ENCODE results near the gene ATP2A2.
"Not testable (repeated sequence)": the region's sequence is repeated elsewhere in the genome, so short reads cannot be mapped to it uniquely, and the experiment has no call there.

ATP2A2 gene

DNA sequence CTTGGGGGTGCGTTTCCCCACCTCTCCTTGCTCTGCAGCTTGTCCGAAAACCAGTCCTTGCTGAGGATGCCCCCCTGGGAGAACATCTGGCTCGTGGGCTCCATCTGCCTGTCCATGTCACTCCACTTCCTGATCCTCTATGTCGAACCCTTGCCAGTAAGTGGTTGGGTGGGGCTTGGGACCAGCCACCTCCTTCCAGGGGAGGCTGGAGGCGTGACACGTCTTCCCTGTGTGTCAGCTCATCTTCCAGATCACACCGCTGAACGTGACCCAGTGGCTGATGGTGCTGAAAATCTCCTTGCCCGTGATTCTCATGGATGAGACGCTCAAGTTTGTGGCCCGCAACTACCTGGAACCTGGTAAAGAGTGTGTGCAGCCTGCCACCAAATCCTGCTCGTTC lies 64.9 kb downstream of the ATP2A2 start:
- peaks cover 99% of the 10 kb centered on the region for H3K36me3 ChIP-seq (ENCODE audit: control insufficient read depth, insufficient read depth, low read length, severe bottlenecking)
- no peak overlapping the region for H3K4me3 ChIP-seq (ENCODE audit: low read length)
- H3K4me1 ChIP-seq (ENCODE audit: control insufficient read depth, insufficient read depth, low read length), result no peaks in the 10 kb centered on the region
- DNase-seq (ENCODE audit: low read depth), result no peak
- no peaks in the 10 kb centered on the region for H3K27me3 ChIP-seq (replicated peaks; ENCODE audit: control insufficient read depth, insufficient read depth, low read length)
- H3K9me3 ChIP-seq (ENCODE audit: control insufficient read depth, low read length), result no peaks in the 10 kb centered on the region
- no peak overlapping the region for H3K9ac ChIP-seq (ENCODE audit: low read length)

DNA sequence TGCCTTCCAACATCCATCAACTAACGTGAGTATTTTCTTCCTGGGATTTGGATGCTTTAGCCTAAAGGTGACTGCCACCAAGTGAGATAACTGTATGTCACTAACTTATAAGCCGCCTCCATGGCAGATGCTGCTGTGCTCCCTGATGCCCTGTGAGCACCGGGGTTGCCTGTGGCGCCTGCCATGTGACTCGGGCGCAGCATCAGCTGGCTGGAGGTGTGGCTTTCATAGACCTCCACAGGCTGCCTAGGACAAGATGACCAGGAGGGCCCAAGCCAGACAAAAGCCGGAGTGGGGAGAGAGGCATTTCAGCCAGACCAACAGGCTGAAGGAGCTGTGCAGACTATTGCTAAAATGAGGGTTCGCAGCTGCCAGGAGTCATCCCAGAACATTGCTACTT lies 66.7 kb downstream of the ATP2A2 start:
- DNase-seq (ENCODE audit: low read depth), result no peak
- no peaks in the 10 kb centered on the region for H3K4me1 ChIP-seq (ENCODE audit: control insufficient read depth, insufficient read depth, low read length)
- no peaks in the 10 kb centered on the region for H3K27me3 ChIP-seq (replicated peaks; ENCODE audit: control insufficient read depth, insufficient read depth, low read length)
- no peaks in the 10 kb centered on the region for H3K9me3 ChIP-seq (ENCODE audit: control insufficient read depth, low read length)
- H3K36me3 ChIP-seq (ENCODE audit: control insufficient read depth, insufficient read depth, low read length, severe bottlenecking), result peaks cover 87% of the 10 kb centered on the region
- no peak overlapping the region for H3K4me3 ChIP-seq (ENCODE audit: low read length)
- H3K9ac ChIP-seq (ENCODE audit: low read length), result no peak overlapping the region

DNA sequence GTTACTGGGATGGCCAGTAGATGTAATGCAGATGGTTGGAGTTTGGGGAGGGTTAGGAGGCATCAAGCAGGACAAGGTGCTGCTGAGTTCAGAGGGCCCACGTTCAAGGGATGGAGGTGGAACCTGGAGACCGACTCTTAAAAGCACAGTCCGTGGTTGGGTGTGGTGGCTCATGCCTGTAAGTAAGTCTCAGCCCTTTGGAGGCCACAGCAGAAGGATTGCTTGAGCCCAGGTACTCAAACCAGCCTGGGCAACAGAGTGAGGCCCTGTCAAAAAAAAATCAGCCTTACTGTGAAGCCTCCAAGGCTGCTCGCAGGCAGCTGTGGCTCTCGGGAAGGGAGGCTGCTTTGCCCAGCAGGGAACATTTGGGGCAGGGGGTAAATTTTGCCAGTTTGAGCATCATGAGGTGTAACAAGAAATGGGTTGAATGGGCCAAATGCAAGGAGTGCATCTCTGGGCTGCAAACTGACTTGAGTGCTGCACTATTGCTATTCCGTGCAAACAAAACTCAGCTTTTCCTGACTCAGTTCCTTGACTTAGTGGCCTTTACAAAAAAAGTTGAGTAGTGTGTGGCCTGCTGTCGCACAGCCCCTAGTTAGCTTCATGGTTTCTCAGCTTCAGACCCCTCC lies 67.5 kb downstream of the ATP2A2 start:
- H3K36me3 ChIP-seq (ENCODE audit: control insufficient read depth, insufficient read depth, low read length, severe bottlenecking), result peaks cover 79% of the 10 kb centered on the region
- no peak for DNase-seq (ENCODE audit: low read depth)

DNA sequence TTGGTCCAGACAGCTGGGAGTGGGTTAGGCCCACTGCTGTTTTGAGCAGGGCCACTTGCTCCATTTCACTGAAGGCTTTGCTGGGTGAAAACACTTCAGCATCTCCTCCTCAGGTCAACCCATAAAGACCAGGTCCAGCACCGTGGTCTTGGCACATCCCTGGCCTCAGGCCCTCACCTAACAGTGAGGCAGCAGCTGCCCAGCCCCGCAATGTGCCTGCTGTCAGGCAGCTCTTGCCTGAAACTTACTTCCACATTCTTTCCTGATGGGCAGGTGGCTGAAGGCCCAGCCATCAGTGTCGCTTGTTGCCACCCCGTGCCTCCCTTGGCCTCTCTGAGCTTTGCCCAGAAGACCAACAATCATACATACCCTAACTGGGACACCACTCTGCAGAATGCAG lies 68.0 kb downstream of the ATP2A2 start:
- Histone ChIP-seq H3K36me3 (ENCODE audit: control insufficient read depth, insufficient read depth, low read length, severe bottlenecking) (peaks cover 74% of the 10 kb centered on the region), H3K9ac (ENCODE audit: low read length) (no peak overlapping the region), H3K4me1 (ENCODE audit: control insufficient read depth, insufficient read depth, low read length) (no peaks in the 10 kb centered on the region), H3K9me3 (ENCODE audit: control insufficient read depth, low read length) (no peaks in the 10 kb centered on the region), H3K4me3 (ENCODE audit: low read length) (no peak overlapping the region), H3K27me3 (replicated peaks; ENCODE audit: control insufficient read depth, insufficient read depth, low read length) (no peaks in the 10 kb centered on the region)
- no peak for DNase-seq (ENCODE audit: low read depth)

More for the DNA sequence above, 67.5 kb downstream of the ATP2A2 start:
- Histone ChIP-seq H3K9ac (ENCODE audit: low read length) (no peak overlapping the region), H3K4me3 (ENCODE audit: low read length) (no peak overlapping the region), H3K4me1 (ENCODE audit: control insufficient read depth, insufficient read depth, low read length) (no peaks in the 10 kb centered on the region), H3K27me3 (replicated peaks; ENCODE audit: control insufficient read depth, insufficient read depth, low read length) (no peaks in the 10 kb centered on the region), H3K9me3 (ENCODE audit: control insufficient read depth, low read length) (no peaks in the 10 kb centered on the region)

DNA sequence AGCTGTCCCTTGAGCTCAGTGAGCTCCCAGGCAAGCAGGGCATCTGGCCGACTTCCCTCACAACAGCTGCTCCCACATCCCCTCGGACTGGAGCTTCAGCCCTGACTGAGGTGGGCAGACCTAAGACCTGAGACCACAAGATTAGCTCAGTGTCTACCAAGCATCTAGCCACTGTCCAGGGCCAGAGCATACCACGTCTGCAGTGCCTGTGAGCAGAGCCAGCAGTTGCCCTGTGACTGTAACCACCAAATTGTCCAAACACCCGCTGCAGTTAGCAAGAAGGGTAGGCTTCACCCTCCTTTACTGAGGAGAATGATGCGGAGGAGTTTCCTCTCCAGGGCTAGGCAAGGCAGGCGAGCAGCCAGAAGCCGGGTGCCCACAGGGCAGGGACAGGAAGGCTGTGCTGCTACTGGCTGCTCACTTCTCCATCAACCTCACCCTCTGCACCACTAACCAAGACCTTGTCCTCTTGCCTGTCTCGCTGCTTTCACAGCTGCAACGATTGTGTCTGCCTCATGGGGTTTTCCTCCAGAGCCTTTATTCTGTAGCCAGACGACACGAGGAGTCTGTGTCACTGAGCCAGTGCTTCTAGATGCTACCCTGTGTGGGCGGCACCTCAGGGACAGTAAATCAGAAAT lies 68.6 kb downstream of the ATP2A2 start:
- Histone ChIP-seq H3K9ac (ENCODE audit: low read length) (no peak overlapping the region), H3K9me3 (ENCODE audit: control insufficient read depth, low read length) (no peaks in the 10 kb centered on the region), H3K36me3 (ENCODE audit: control insufficient read depth, insufficient read depth, low read length, severe bottlenecking) (peaks cover 68% of the 10 kb centered on the region), H3K4me1 (ENCODE audit: control insufficient read depth, insufficient read depth, low read length) (no peaks in the 10 kb centered on the region), H3K4me3 (ENCODE audit: low read length) (no peak overlapping the region), H3K27me3 (replicated peaks; ENCODE audit: control insufficient read depth, insufficient read depth, low read length) (no peaks in the 10 kb centered on the region)
- no peak for DNase-seq (ENCODE audit: low read depth)

DNA sequence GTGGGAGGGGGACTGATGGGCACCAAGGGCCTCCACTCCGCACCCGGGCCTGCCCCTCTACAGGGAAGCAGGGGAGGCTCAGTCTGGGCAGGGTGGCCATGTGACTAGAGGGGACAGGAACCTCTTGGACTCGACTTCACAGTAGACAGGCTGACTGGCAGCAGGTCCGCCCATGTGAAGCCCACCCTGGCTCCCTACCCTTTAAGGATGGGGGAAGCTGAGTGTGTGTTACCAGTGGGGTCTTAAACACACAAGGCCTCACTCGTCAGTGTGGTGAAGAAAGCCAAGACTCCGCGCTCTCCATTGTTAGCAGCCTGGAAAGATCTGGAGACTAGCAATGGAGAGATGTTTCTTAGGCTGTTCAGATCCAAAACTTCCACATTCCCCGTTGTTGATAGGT lies 70.1 kb downstream of the ATP2A2 start:
- no peaks in the 10 kb centered on the region for H3K27me3 ChIP-seq (replicated peaks; ENCODE audit: control insufficient read depth, insufficient read depth, low read length)
- H3K9me3 ChIP-seq (ENCODE audit: control insufficient read depth, low read length), result no peaks in the 10 kb centered on the region
- no peaks in the 10 kb centered on the region for H3K4me1 ChIP-seq (ENCODE audit: control insufficient read depth, insufficient read depth, low read length)
- H3K4me3 ChIP-seq (ENCODE audit: low read length), result no peak overlapping the region
- peaks cover 53% of the 10 kb centered on the region for H3K36me3 ChIP-seq (ENCODE audit: control insufficient read depth, insufficient read depth, low read length, severe bottlenecking)
- H3K9ac ChIP-seq (ENCODE audit: low read length), result no peak overlapping the region
- no peak for DNase-seq (ENCODE audit: low read depth)

DNA sequence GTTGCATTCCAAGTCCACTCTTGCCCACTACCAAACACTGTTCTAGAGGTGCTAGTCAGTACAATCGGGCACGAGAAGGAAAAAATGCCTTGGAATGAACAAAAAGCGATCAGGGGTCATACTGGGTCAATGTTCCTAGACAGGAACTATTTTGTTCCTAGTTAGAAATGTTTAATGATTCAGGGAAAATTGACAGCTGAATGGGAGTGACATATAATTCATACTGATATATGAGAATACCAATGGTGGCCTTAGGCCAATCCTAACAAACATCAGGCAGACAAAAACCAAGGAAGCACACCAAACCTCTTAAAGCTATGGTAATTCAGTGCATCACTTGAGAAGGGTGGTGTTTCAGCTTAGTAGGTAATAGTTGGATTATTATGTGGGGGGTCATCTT lies 71.4 kb downstream of the ATP2A2 start:
- H3K9me3 ChIP-seq (ENCODE audit: control insufficient read depth, low read length), result no peaks in the 10 kb centered on the region
- no peak overlapping the region for H3K9ac ChIP-seq (ENCODE audit: low read length)
- H3K4me1 ChIP-seq (ENCODE audit: control insufficient read depth, insufficient read depth, low read length), result no peaks in the 10 kb centered on the region
- H3K36me3 ChIP-seq (ENCODE audit: control insufficient read depth, insufficient read depth, low read length, severe bottlenecking), result peaks cover 42% of the 10 kb centered on the region
- no peak for DNase-seq (ENCODE audit: low read depth)
- no peak overlapping the region for H3K4me3 ChIP-seq (ENCODE audit: low read length)
- H3K27me3 ChIP-seq (replicated peaks; ENCODE audit: control insufficient read depth, insufficient read depth, low read length), result no peaks in the 10 kb centered on the region

DNA sequence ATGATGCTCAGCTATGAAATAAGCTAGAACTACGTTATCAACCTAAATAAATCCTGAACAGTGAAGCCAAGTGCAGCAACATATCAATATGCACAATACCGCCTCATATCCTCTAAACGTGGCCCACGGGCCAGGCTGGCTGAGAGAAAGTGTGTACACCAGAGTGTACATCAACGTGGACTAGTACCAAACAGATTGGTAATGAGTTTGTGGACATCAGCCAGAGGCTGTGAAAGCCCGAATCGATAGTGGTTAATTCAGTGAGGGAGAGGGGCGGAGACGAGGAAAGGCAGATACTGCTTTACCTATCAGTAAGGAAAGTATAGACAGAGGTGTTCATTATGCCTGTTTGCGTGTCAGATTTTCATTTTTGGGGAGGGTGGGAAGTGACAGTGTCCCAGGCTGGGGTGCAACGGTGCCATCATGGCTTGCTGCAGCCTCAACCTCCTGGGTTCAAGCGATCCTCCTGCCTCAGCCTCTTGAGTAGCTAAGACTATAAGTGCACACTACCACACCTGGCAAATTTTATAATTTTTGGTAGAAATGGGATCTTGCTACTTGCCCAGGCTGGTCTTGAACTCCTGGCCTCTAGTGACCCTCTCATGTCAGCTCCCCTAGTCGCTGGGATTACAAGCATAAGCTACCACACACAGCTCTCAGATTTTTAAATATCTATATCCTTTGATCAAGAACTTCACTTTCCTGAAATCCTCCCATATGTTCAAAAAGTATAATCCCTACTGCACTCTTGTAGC lies 72.3 kb downstream of the ATP2A2 start:
- Histone ChIP-seq H3K4me3 (ENCODE audit: low read length) (no peak overlapping the region), H3K9me3 (ENCODE audit: control insufficient read depth, low read length) (no peaks in the 10 kb centered on the region), H3K4me1 (ENCODE audit: control insufficient read depth, insufficient read depth, low read length) (no peaks in the 10 kb centered on the region), H3K27me3 (replicated peaks; ENCODE audit: control insufficient read depth, insufficient read depth, low read length) (no peaks in the 10 kb centered on the region), H3K9ac (ENCODE audit: low read length) (no peak overlapping the region), H3K36me3 (ENCODE audit: control insufficient read depth, insufficient read depth, low read length, severe bottlenecking) (peaks cover 32% of the 10 kb centered on the region)
- no peak for DNase-seq (ENCODE audit: low read depth)

DNA sequence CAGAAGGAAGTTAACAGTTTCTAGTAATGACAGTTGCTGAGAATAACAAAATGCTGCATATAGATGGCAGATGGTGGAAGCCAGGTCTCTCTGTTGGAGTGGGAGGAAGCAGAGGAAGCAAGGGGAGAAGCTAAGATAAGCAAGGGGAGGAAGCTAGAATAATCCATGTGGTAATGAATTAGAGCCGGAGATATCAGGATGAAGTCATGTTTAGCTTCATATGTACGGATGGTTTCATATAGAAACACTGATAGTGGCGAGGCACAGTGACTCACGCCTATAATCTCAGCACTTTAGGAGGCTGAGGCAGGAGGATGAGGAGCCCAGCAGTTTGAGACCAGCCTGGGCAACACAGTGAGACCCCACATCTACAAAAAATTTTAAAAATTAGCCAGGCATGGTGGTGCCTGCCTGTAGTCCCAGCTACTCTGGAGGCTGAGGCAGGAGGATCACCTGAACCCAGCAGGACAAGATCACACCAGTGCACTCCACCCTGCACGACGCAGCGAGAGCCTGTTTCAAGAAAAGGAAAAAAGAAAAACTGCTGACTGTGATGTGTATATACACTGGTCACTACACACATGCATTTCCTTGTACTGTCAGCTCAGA lies 73.2 kb downstream of the ATP2A2 start:
- H3K4me1 ChIP-seq (ENCODE audit: control insufficient read depth, insufficient read depth, low read length), result no peaks in the 10 kb centered on the region
- no peak for DNase-seq (ENCODE audit: low read depth)

DNA sequence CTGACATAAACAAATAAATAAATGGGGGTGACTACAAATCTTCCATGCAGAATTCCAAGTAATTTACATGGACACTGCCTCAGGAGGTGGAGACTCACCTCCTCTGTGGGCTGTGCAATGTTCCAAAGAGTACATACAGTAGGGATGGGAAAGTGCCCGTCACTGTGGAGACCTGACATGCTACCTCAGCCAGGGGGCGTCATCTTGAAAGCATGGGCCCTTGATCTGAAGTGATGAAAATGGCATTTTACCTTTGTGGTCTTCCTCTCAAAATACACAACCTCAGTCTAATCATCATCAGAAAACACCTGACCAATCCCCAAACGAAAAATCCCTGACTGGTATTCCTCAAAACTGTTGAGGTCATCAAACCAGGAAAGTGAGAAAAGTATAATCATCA lies 74.0 kb downstream of the ATP2A2 start:
- Histone ChIP-seq H3K4me1 (ENCODE audit: control insufficient read depth, insufficient read depth, low read length) (no peaks in the 10 kb centered on the region), H3K9ac (ENCODE audit: low read length) (no peak overlapping the region), H3K27me3 (replicated peaks; ENCODE audit: control insufficient read depth, insufficient read depth, low read length) (no peaks in the 10 kb centered on the region), H3K4me3 (ENCODE audit: low read length) (no peak overlapping the region), H3K9me3 (ENCODE audit: control insufficient read depth, low read length) (no peaks in the 10 kb centered on the region), H3K36me3 (ENCODE audit: control insufficient read depth, insufficient read depth, low read length, severe bottlenecking) (peaks cover 15% of the 10 kb centered on the region)
- DNase-seq (ENCODE audit: low read depth), result peak; percentile 21

More for the DNA sequence above, 73.2 kb downstream of the ATP2A2 start:
- Histone ChIP-seq H3K4me3 (ENCODE audit: low read length) (no peak overlapping the region), H3K9ac (ENCODE audit: low read length) (no peak overlapping the region), H3K9me3 (ENCODE audit: control insufficient read depth, low read length) (no peaks in the 10 kb centered on the region), H3K27me3 (replicated peaks; ENCODE audit: control insufficient read depth, insufficient read depth, low read length) (no peaks in the 10 kb centered on the region), H3K36me3 (ENCODE audit: control insufficient read depth, insufficient read depth, low read length, severe bottlenecking) (peaks cover 23% of the 10 kb centered on the region)

DNA sequence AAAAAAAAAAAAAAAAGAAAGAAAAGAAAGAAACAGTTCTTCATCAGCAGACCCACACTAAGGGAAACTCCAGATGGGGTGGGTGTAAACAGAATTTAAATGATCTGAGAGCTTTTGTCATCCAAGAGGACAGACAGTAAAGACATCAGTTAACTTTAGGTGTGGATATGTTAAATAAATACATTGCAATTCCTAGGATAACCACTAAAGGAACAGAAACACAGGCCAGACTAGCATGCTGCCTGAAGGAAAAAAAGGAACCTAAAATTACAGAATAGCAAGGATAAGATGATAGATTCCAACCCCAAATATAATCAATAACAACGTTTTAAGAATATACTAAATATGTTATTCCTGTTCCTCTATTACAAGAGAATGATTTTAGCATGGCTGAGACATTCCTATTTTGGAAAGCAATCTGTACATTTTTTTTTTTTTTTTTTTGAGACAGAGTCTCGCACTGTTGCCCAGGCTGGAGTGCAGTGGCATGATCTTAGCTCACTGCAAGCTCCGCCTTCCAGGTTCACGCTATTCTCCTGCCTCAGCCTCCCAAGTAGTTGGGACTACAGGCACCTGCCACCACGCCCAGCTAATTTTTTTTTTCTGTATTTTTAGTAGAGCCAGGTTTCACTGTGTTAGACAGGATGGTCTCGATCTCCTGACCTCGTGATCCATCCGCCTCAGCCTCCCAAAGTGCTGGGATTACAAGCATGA lies 77.5 kb downstream of the ATP2A2 start:
- not testable (repeated sequence) for H3K4me3 ChIP-seq (ENCODE audit: low read length); H3K36me3 ChIP-seq (ENCODE audit: control insufficient read depth, insufficient read depth, low read length, severe bottlenecking); H3K9ac ChIP-seq (ENCODE audit: low read length); H3K9me3 ChIP-seq (ENCODE audit: control insufficient read depth, low read length); H3K4me1 ChIP-seq (ENCODE audit: control insufficient read depth, insufficient read depth, low read length); H3K27me3 ChIP-seq (replicated peaks; ENCODE audit: control insufficient read depth, insufficient read depth, low read length)
- DNase-seq (ENCODE audit: low read depth), result peak; percentile 50

Measured in adipocyte (in vitro differentiated cells).